ENCODE results near the gene ZNF506. TPM values are rescaled to one million over a fixed set of nuclear protein-coding genes. Genes with fewer than 3 reads are reported as not detected.
"Not testable (repeated sequence)": the region's sequence is repeated elsewhere in the genome, so short reads cannot be mapped to it uniquely, and the experiment has no call there.

Gene ZNF506
- polyA plus RNA-seq, 3 donors from 2014 or later = 15.7 to 19.4 (median 17.1) TPM

- no peaks in the 10 kb centered on the region for H3K36me3 Mint-ChIP-seq
- H3K4me3 Mint-ChIP-seq = no peak overlapping the region
- peaks cover 0 to 5% (median 0%) of the 10 kb centered on the region in 3 donors for H3K27me3 Mint-ChIP-seq (ENCODE audit: low read depth in 3 of 3)
- DNase-seq = no peak
- no peaks in the 10 kb centered on the region for H3K9me3 Mint-ChIP-seq
- no peak overlapping the region for H3K27ac Mint-ChIP-seq
- no peaks in the 10 kb centered on the region for H3K4me1 Mint-ChIP-seq
These were observed 74.0 kb downstream of the ZNF506 start for GRCh38 chr19:19747357-19748220.

- H3K27ac Mint-ChIP-seq = no peak overlapping the region
- no peaks in the 10 kb centered on the region for H3K36me3 Mint-ChIP-seq
- no peak overlapping the region for H3K4me3 Mint-ChIP-seq
These were observed 75.0 kb downstream of the ZNF506 start for GRCh38 chr19:19746286-19747213.

GRCh38 chr19:19745496-19746285 is 75.9 kb downstream of the ZNF506 start:
- no peak overlapping the region for H3K4me3 Mint-ChIP-seq
- peaks cover 0 to 2% (median 0%) of the 10 kb centered on the region in 3 donors for H3K27me3 Mint-ChIP-seq (ENCODE audit: low read depth in 3 of 3)
- no peaks in the 10 kb centered on the region for H3K9me3 Mint-ChIP-seq
- no peaks in the 10 kb centered on the region for H3K36me3 Mint-ChIP-seq
- DNase-seq = no peak
- H3K27ac Mint-ChIP-seq = no peak overlapping the region
- no peaks in the 10 kb centered on the region for H3K4me1 Mint-ChIP-seq

More at GRCh38 chr19:19746286-19747213, 75.0 kb downstream of the ZNF506 start:
- no peak for DNase-seq
- Mint-ChIP-seq H3K9me3 (no peaks in the 10 kb centered on the region), H3K27me3 (ENCODE audit: low read depth in 3 of 3) (peaks cover 0 to 4% (median 0%) of the 10 kb centered on the region in 3 donors), H3K4me1 (no peaks in the 10 kb centered on the region)

GRCh38 chr19:19744641-19745040 is 76.9 kb downstream of the ZNF506 start:
- H3K9me3 Mint-ChIP-seq = no peaks in the 10 kb centered on the region
- H3K4me1 Mint-ChIP-seq = no peaks in the 10 kb centered on the region
- peaks cover 0 to 2% (median 0%) of the 10 kb centered on the region in 3 donors for H3K27me3 Mint-ChIP-seq (ENCODE audit: low read depth in 3 of 3)
- DNase-seq = no peak
- no peak overlapping the region for H3K27ac Mint-ChIP-seq
- no peaks in the 10 kb centered on the region for H3K36me3 Mint-ChIP-seq
- H3K4me3 Mint-ChIP-seq = no peak overlapping the region

- peak overlapping the region in 1 of 6 donors; percentile 61 for H3K27ac Mint-ChIP-seq
- H3K36me3 Mint-ChIP-seq; H3K4me3 Mint-ChIP-seq; H3K27me3 Mint-ChIP-seq (ENCODE audit: low read depth in 3 of 3); H3K4me1 Mint-ChIP-seq; DNase-seq; H3K9me3 Mint-ChIP-seq: not testable (repeated sequence)
These were observed 77.6 kb downstream of the ZNF506 start for GRCh38 chr19:19743921-19744320.

- Mint-ChIP-seq H3K4me1 (no peaks in the 10 kb centered on the region), H3K36me3 (no peaks in the 10 kb centered on the region), H3K27ac (no peak overlapping the region), H3K27me3 (ENCODE audit: low read depth in 3 of 3) (peaks cover 0 to 2% (median 0%) of the 10 kb centered on the region in 3 donors), H3K4me3 (no peak overlapping the region), H3K9me3 (no peaks in the 10 kb centered on the region)
- DNase-seq = no peak
These were observed 78.4 kb downstream of the ZNF506 start for GRCh38 chr19:19743176-19743575.

- H3K4me1 Mint-ChIP-seq = no peaks in the 10 kb centered on the region
- no peak overlapping the region for H3K4me3 Mint-ChIP-seq
- H3K36me3 Mint-ChIP-seq = no peaks in the 10 kb centered on the region
- no peaks in the 10 kb centered on the region for H3K9me3 Mint-ChIP-seq
- no peak overlapping the region for H3K27ac Mint-ChIP-seq
- peaks cover 0 to 2% (median 0%) of the 10 kb centered on the region in 3 donors for H3K27me3 Mint-ChIP-seq (ENCODE audit: low read depth in 3 of 3)
- no peak for DNase-seq
These were observed 78.8 kb downstream of the ZNF506 start for GRCh38 chr19:19742773-19743172.

Other genes starting within 250 kb of the ZNF506 start
- gene PBX4, start 203.1 kb downstream of the ZNF506 start, polyA plus RNA-seq = under 1 TPM in 2 of 3 donors, not detected in 1; 0.57 to 0.82 TPM
- 1 to 10 TPM; 3.8 to 5.9 (median 4.6) TPM for gene LPAR2, start 193.5 kb downstream of the ZNF506 start, polyA plus RNA-seq
- 10 to 100 TPM; 38.9 to 84.4 (median 40.0) TPM for gene GMIP, start 178.1 kb downstream of the ZNF506 start, polyA plus RNA-seq
- 10 to 100 TPM in 2 of 3 donors, 1 to 10 TPM in 1; 8.4 to 29.2 (median 18.6) TPM for gene ATP13A1, start 158.1 kb downstream of the ZNF506 start, polyA plus RNA-seq
- gene ZNF101, start 152.9 kb downstream of the ZNF506 start, polyA plus RNA-seq = 10 to 100 TPM; 33.9 to 51.4 (median 36.8) TPM
- 10 to 100 TPM in 1 of 3 donors, 1 to 10 TPM in 2; 5.4 to 14.1 (median 7.1) TPM for gene ZNF14, start 88.6 kb downstream of the ZNF506 start, polyA plus RNA-seq
- 1 to 10 TPM; 3.5 to 6.9 (median 5.8) TPM for gene ZNF253, start 44.1 kb upstream of the ZNF506 start, polyA plus RNA-seq
- gene ZNF93, start 79.2 kb upstream of the ZNF506 start, polyA plus RNA-seq = 1 to 10 TPM; 2.8 to 5.3 (median 4.8) TPM
- gene ZNF682, start 217.8 kb upstream of the ZNF506 start, polyA plus RNA-seq = 1 to 10 TPM in 2 of 3 donors, not detected in 1; 3.3 to 3.5 TPM